HG03571 (cell line): Measurements from ENCODE around the gene ZNF41.
"Not testable (repeated sequence)": the region's sequence is repeated elsewhere in the genome, so short reads cannot be mapped to it uniquely, and the experiment has no call there.

ENCODE experiments used
- ATAC-seq: cut with Tn5 transposase; IDR thresholded peaks from one replicate; pipeline ENCODE4 v1.9.1; 2021; ENCODE audit not compliant: unreplicated experiment

ZNF41 gene

GRCh38 chrX:47492133-47492532, 9.1 kb upstream of the ZNF41 start:
- not testable (repeated sequence) for ATAC-seq

DNA sequence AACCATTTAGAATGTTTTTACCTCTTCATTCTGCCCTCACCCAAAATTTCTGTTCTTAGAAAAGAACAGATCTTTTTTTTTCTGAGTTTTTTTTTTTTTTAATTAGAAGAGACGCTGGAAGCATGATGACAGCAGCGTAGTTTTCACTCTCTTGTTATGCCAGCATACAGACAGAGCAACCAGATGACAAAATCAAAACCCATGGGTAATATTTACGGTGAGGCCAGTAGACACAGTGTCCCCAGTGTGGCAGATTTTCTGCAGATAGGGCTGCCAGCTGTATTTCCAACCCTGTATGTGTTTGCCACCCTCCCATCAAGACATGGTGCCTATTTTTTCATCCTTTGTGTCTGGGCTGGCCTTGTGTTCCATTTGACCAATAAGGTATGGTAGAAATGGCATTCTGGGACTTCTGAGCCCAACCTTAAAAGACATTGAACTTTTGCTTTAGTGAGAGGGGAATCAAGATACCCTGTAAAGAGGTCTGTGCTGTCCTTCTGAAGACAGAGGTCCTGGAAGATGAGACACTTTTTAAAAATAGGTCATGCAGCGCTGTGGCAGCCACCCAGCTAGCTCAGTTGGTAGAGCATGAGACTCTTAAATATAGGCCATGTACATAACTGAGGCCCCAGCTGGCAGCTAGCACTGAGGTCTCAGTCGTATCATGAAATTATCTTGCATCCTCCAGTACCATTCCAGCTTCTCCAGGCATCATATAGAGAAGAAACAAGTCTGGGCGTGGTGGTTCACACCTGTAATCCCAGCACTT, 6.7 kb upstream of the ZNF41 start:
- ATAC-seq: no peak

- ATAC-seq: no peak
Measured at GRCh38 chrX:47484885-47485284, 1.9 kb upstream of the ZNF41 start.

DNA sequence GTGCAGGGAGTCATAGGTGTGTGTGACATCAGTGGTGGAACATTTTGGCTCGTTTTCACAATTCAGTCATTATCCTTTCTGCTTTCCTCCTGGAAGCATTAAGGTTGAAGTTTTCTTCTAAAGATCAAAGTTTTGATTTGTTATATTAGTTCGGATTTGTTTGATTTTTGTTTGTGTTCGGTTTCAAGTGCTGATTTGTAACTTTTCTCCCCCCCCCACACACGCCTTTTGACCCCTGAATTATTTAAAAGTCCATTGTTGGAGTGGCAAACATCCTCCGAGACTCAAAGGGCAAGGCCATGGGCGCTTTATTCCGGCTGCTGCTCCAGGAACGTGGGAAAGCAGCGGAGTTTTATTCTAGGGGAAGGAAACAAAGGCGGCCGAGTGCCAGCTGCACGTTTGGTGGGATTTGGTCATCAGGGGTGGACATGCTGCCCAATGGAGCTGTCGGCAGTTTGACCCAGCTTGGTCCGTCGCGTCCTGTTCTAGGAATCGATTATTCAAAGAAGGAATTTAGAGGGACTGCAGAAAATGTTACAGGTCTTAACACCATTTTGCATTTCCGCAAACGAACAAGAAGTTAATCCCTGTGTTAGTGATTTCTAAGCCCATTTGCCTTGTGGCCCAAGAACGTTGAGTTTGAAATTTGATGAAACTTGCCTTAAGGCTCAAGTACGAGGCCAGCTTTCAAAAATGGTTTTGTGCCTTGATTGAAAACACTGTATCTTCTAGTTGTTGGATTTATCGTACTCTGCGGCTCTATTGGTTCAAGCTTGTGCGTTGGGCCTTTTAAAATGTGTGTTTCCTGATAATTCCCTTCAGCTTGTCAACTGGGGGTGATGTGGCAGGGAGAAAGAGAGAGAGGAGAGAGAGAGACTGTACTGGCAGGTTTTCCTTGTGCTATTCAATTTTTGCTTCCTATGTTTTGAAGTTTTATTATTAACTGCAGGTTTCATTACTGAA, 565 bp upstream of the ZNF41 start:
- no peak for ATAC-seq

DNA sequence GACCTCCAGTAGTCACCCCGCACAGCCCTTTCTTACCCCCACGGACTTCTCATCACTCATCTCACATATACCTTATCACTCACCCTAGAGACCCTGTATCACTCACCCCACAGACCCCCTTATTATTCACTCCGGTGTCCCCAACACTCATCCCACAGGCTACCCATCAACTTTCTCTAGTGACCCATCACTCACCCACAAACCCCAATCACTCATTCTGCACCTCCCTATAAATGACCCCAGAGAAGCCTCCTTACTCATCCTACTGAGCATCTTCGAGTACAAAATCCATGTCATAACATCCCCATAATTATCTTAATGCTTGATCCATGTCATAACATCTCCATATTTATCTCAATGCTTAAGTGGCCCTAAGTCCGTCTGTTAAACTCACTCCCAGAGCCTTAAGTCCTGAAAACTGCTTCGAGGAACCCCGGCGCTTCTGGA, 934 bp downstream of the ZNF41 start:
- no peak for ATAC-seq

DNA sequence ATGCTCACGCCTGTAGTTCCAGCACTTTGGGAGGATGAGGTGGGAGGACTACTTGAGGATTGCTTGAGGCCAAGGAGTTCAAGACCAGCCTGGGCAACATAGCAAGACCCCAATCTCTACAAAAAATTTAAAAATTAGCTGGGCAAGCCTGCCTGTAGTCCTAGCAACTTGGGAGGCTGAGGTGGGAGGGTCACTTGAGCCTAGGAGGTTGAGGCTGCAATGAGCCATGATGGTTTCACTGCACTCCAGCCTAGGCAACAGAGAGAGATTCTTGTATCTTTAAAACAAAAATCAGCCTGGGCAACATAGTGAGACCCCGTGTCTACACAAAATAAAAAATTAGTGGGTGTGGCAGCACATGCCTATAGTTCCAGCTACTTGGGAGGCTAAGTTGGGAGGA, 1.9 kb downstream of the ZNF41 start:
- ATAC-seq: no peak

DNA sequence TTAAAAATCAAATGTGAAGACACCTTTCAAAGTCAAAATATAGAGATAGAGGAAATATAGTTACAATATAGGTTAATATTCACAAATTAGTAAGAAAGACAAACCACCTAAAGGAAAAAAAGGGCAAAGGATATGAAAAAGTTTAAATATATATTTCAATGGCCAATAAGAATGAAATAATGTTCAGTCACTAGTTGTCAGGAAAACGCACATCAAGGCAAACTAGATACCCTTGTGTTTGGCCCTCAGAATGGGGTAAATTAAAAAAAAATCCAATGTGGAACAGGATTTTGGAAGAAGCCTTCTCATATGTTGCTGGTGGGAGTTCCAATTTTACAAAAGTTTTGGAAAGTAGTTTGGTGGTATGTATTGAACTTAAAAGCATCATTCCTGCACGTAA, 2.4 kb downstream of the ZNF41 start:
- ATAC-seq: no peak

DNA sequence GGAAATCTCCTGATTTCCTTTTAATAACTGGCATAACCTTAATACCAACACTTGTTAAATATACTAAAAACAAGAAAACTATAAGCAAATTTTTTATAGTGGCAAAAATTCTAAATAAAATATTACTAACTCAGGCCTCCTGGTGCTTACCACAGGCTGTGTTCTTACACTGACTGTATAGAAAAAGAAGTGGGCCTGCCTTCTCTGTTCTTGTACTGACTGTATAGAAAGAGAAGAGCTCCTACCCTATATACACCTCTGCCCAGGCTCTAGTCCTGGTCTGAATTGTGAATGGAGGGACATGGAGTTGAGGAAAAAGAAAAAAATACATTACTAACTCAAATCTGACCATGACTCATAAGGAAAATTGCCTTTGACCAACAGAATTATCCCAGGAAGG, 7.5 kb downstream of the ZNF41 start:
- ATAC-seq: no peak

GRCh38 chrX:47467106-47467505, 15.9 kb downstream of the ZNF41 start:
- ATAC-seq: no peak

GRCh38 chrX:47460561-47460960, 22.5 kb downstream of the ZNF41 start:
- ATAC-seq: no peak

GRCh38 chrX:47458528-47458927, 24.5 kb downstream of the ZNF41 start:
- ATAC-seq: no peak

DNA sequence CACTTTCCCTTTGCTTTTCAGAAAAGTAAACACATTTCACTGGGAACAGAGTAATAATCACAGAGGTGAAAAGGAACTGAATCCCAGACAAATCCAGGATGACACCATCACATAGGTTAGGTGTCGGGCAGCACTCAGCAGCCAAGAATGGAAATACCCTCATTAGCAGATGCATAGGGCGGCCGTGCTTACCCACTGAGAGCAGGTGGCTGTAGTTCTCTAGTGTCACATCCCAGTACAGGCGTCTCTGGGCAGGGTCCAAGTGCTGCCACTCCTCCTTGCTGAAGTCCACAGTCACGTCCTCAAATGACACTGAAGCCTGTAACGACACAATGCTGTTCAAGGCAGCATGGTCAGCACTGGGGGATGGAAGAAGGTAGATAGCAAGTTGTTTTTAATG, 26.9 kb downstream of the ZNF41 start:
- no peak for ATAC-seq

- ATAC-seq: no peak
Measured at GRCh38 chrX:47452112-47452511, 30.9 kb downstream of the ZNF41 start.

DNA sequence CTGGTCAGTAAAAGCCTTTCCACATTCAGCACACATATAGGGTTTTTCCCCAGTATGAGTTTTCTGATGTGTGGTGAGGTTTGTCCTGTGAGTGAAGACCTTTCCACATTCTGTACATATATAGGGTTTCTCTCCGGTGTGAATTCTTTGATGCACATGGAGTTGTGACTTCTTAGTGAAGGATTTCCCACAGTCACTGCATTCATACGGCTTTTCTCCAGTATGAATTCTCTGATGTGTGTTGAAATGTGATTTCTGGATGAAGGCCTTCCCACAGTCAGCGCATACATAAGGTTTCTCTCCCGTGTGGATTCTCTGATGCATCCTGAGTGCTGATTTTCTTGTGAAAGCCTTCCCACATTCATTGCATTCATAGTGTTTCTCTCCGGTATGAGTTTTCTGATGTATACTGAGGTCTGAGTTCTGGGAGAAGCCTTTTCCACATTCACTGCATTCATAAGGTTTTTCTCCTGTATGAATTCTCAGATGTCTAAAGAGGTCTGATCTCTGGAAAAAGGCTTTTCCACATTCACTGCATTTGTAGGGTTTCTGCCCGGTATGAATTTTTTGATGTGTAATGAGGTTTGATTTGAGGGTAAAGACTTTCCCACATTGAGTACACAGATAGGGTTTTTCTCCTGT, 34.7 kb downstream of the ZNF41 start:
- ATAC-seq: no peak

DNA sequence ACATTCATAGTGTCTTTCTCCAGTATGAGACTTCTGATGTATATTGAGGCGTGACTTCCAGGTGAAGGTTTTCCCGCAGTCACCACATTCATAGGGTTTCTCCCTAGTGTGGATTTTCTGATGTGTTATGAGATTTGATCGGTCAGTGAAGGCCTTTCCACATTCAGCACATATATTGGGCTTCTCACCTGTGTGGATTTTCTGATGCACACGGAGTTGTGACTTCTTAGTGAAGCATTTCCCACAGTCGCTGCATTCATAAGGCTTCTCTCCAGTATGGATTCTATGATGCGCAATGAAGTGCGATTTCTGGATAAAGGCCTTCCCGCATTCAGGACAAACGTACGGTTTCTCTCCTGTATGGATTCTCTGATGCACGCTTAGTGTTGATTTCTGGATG, 35.4 kb downstream of the ZNF41 start:
- no peak for ATAC-seq

- no peak for ATAC-seq
Measured at GRCh38 chrX:47446971-47447370, 36.1 kb downstream of the ZNF41 start.

DNA sequence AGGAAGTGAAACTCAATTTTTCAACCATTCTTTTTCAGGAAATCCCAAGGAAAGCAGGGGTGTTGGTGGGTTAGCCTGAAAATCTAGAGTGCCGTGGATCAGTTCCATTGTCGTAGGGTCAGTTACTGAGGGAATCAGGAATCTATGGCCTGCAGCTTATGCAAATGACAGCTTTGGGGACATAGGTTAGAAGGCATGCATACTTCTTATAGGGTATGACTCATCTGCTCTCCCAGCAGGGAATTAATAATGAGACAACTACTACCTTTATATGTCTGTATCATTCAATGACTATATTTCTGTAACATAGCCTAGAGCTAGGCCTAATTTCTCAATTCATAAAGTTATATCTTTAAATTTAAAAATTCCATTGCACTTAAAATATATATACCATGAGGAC, 36.6 kb downstream of the ZNF41 start:
- no peak for ATAC-seq

DNA sequence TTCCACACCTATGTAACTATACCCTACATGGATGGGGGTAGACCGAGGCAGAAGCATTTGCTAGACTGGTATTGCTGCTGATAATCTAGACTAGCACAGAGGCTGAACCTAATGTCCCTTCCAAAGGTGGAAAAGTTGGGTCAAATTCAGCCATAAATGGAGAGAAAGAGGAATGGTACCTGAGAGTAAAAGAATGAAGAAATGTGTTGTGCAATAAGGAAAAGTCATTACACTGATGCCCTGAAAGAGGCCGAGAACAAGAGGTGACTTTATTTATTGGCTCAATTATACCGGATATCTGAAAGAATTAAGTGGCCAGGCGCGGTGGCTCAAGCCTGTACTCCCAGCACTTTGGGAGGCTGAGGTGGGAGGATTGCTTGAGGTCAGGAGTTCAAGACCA, 52.1 kb downstream of the ZNF41 start:
- ATAC-seq: no peak

DNA sequence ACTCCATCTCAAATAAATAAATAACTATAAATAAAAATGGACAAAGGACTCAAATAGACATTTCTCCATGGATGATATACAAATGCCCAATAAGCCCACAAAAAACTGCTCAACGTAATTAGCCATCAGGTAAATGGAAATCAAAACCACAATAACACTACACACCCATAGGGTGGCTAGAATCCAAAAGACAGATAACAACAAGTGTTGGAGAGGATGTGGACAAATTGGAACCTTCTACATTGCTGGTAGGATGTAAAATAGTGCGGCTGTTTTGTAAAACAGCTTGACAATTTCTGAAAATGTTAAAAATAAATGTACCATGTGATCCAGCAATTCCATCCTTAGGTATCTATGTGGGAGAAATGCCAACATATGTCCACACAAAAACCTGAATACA, 60.6 kb downstream of the ZNF41 start:
- no peak for ATAC-seq

DNA sequence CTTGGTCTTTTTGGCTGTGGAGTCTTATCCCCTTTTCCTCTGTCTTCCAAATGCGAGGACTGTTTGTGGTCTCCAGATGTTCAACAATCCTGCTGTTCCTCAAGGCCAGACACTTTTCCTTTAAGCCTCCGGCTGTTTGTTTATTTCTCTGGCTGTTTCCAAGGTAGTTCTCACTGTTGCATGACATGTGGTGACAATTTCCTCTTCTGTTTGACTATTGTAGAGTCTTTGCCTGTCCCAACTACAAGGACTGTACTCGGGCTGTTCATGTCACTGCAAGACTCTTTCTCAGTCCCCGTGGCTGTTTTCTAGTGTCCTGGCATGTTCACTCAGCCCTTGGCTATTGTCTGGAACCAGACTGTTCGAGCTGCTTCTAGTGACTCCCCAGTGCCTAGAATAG, 62.1 kb downstream of the ZNF41 start:
- ATAC-seq: no peak

DNA sequence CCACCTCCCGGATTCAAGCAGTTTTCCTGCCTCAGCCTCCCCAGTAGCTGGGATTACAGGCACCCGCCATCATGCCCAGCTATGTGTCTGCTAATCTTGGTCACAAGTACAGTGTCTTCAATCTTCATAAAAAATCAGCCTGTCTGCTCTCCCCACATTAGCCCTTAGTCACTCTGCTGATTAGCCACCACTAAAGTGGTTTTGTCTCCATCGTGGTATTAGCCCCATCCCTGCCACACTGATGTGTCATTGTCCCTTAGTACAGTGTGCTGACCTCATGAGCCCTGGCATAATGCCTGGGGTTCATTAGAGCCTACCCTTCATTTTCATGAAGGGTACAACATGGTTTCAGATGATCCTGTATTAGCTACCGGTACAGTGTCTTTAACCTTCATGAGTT, 62.8 kb downstream of the ZNF41 start:
- no peak for ATAC-seq

GRCh38 chrX:47413179-47413594, 69.8 kb downstream of the ZNF41 start:
- no peak for ATAC-seq
